Type B pancreatic cell (in vitro differentiated cells): Measurements from ENCODE around the gene STXBP6. TPM values are rescaled to one million over a fixed set of nuclear protein-coding genes. Genes with fewer than 3 reads are reported as not detected.

Experiments
- DNase-seq: peaks from one replicate; pipeline ENCODE4 v3.0.0; 2021; ENCODE audit warnings: mixed read lengths; ENCODE audit not compliant: unreplicated experiment; ENCODE audit errors: extremely low spot score
- H3K27ac Mint-ChIP-seq: 2 replicates; pipeline ENCODE4 v1.8.0; 2021; ENCODE audit warnings: mild to moderate bottlenecking, mixed read lengths
- H3K27me3 Mint-ChIP-seq: 2 replicates; pipeline ENCODE4 v1.8.0; 2021; ENCODE audit warnings: mixed read lengths
- H3K36me3 Mint-ChIP-seq: 2 replicates; pipeline ENCODE4 v1.8.0; 2021; ENCODE audit warnings: mixed read lengths
- H3K4me1 Mint-ChIP-seq: one replicate; pipeline ENCODE4 v1.8.0; 2021; ENCODE audit warnings: mixed read lengths; ENCODE audit not compliant: unreplicated experiment
- H3K4me3 Mint-ChIP-seq: 2 replicates; pipeline ENCODE4 v1.8.0; 2021; ENCODE audit warnings: mild to moderate bottlenecking, mixed read lengths
- H3K9me3 Mint-ChIP-seq: 2 replicates; pipeline ENCODE4 v1.8.0; 2021; ENCODE audit warnings: mixed read lengths
- CTCF ChIP-seq: fragments of 200-600 bp; sonication (generic); conservative IDR thresholded peaks from 2 replicates; pipeline ENCODE4 v1.5.0; 2021; ENCODE audit warnings: antibody characterized with exemption, mild to moderate bottlenecking
- total RNA-seq: library from RNA; stranded (reverse); gene quantifications from 2 replicates; pipeline ENCODE4 v1.2.1, GENCODE V29; 2021; ENCODE audit warnings: low replicate concordance

Gene STXBP6
- total RNA-seq, 1 donor from 2014 or later: 17.0 TPM

- Mint-ChIP-seq H3K27ac (peak overlapping the region; percentile 91), H3K9me3 (no peaks in the 10 kb centered on the region), H3K36me3 (peaks cover 3% of the 10 kb centered on the region), H3K4me3 (peak overlapping the region; percentile 97), H3K4me1 (peaks cover 5% of the 10 kb centered on the region), H3K27me3 (peaks cover 49% of the 10 kb centered on the region)
- DNase-seq: no peak
- TF ChIP-seq CTCF: no peak
Observed at GRCh38 chr14:25050269-25051150, 563 bp upstream of the STXBP6 start.

GRCh38 chr14:25049093-25049567 is 817 bp downstream of the STXBP6 start:
- H3K27me3 Mint-ChIP-seq: peaks cover 46% of the 10 kb centered on the region
- no peak for DNase-seq
- H3K36me3 Mint-ChIP-seq: peaks cover 3% of the 10 kb centered on the region
- H3K4me1 Mint-ChIP-seq: peaks cover 5% of the 10 kb centered on the region
- H3K4me3 Mint-ChIP-seq: peak overlapping the region; percentile 85
- no peak for TF ChIP-seq CTCF
- peak overlapping the region; percentile 90 for H3K27ac Mint-ChIP-seq
- no peaks in the 10 kb centered on the region for H3K9me3 Mint-ChIP-seq

- Mint-ChIP-seq H3K27ac (peak overlapping the region; percentile 90), H3K27me3 (peaks cover 42% of the 10 kb centered on the region)
Observed at GRCh38 chr14:25048170-25049016, 1.6 kb downstream of the STXBP6 start.

GRCh38 chr14:25046301-25046943 is 3.5 kb downstream of the STXBP6 start:
- Mint-ChIP-seq H3K4me1 (peaks cover 20% of the 10 kb centered on the region), H3K9me3 (no peaks in the 10 kb centered on the region), H3K27me3 (peaks cover 29% of the 10 kb centered on the region), H3K27ac (peak overlapping the region; percentile 50), H3K36me3 (peaks cover 7% of the 10 kb centered on the region), H3K4me3 (peak overlapping the region; percentile 69)
- no peak for DNase-seq
- TF ChIP-seq CTCF: no peak

More at GRCh38 chr14:25048170-25049016, 1.6 kb downstream of the STXBP6 start:
- no peaks in the 10 kb centered on the region for H3K9me3 Mint-ChIP-seq
- H3K36me3 Mint-ChIP-seq: peaks cover 3% of the 10 kb centered on the region
- H3K4me3 Mint-ChIP-seq: peak overlapping the region; percentile 85
- TF ChIP-seq CTCF: no peak
- DNase-seq: no peak
- peaks cover 8% of the 10 kb centered on the region for H3K4me1 Mint-ChIP-seq

- Mint-ChIP-seq H3K4me1 (peaks cover 20% of the 10 kb centered on the region), H3K4me3 (no peak overlapping the region), H3K27me3 (peaks cover 17% of the 10 kb centered on the region)
Observed at GRCh38 chr14:25044106-25044698, 5.7 kb downstream of the STXBP6 start.

More at GRCh38 chr14:25044106-25044698, 5.7 kb downstream of the STXBP6 start:
- no peak for TF ChIP-seq CTCF
- no peak overlapping the region for H3K27ac Mint-ChIP-seq
- H3K36me3 Mint-ChIP-seq: peaks cover 7% of the 10 kb centered on the region
- no peak for DNase-seq
- H3K9me3 Mint-ChIP-seq: no peaks in the 10 kb centered on the region
